HG03575 (cell line): ENCODE measurements around the gene PPFIA2.
"Not testable (repeated sequence)": the region's sequence is repeated elsewhere in the genome, so short reads cannot be mapped to it uniquely, and the experiment has no call there.

ENCODE experiments used
- ATAC-seq: cut with Tn5 transposase; IDR thresholded peaks from one replicate; pipeline ENCODE4 v1.9.1; 2021; ENCODE audit not compliant: unreplicated experiment, insufficient number of reproducible peaks, low FRiP score; ENCODE audit errors: extremely low read depth

Gene PPFIA2

DNA sequence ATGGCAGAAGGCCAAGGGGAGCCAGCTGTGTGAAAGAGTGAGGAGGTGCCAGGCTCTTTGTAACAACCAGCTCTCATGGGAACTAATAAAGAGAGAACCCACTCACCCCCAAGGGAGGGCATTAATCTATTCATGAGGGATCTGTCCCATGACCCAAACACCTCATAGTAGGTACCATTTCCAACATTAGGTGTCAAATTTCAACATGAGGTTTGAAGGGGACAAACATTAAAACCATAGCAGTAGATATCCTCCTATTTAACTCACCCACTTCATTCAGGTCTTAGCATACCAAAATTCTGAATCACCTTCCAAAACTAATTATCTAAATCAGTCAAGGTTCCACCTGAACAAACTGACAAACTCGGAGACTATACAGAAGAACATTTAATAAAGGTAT, 75.3 kb downstream of the PPFIA2 start:
- no peak for ATAC-seq

GRCh38 chr12:81679614-81680013, 79.5 kb downstream of the PPFIA2 start:
- ATAC-seq = no peak

- no peak for ATAC-seq
Measured at GRCh38 chr12:81670759-81671158, 88.4 kb downstream of the PPFIA2 start.

- ATAC-seq = peak; percentile 97
Measured at GRCh38 chr12:81668475-81668874, 90.7 kb downstream of the PPFIA2 start.

DNA sequence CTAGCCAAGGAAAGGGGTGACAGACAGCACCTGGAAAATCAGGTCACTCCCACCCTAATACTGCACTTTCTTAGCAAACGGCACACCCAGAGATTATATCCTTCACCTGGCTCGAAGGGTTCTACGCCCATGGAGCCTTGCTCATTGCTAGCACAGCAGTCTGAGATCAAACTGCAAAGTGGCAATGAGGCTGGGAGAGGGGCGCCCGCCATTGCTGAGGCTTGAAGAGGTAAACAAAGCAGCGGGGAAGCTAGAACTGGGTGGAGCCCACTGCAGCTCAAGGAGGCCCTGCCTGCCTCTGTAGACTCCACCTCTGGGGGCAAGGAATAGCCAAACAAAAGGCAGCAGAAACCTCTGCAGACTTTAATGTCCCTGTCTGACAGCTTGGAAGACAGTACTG, 99.8 kb downstream of the PPFIA2 start:
- ATAC-seq = not testable (repeated sequence)

DNA sequence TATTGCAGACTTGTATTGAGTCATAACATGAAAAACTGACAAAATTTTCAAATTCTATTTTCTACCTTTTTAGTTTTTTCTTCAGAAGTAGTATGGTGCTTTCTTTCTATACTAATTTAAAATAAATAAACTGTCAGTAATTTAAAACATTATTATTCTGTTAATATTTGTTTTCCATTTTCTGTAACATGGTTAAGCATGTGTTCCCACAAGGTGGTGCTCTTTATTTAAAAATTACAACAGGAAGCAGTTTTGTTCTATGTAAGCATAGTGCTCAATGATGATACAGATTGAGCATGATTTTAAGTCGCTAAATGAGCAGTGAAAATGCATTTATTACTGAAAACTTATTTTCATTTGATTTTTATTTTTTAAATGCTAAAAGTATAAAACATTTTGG, 114.6 kb downstream of the PPFIA2 start:
- ATAC-seq = peak; percentile 71

- ATAC-seq = no peak
Measured at GRCh38 chr12:81639196-81639595, 120.0 kb downstream of the PPFIA2 start.

GRCh38 chr12:81633127-81633526, 126.0 kb downstream of the PPFIA2 start:
- no peak for ATAC-seq

- ATAC-seq = no peak
Measured at GRCh38 chr12:81627336-81628189, 131.6 kb downstream of the PPFIA2 start.

GRCh38 chr12:81626406-81626805, 132.7 kb downstream of the PPFIA2 start:
- ATAC-seq = no peak

GRCh38 chr12:81617915-81618314, 141.2 kb downstream of the PPFIA2 start:
- no peak for ATAC-seq

- no peak for ATAC-seq
Measured at GRCh38 chr12:81615026-81615588, 144.0 kb downstream of the PPFIA2 start.

GRCh38 chr12:81610955-81611889, 147.9 kb downstream of the PPFIA2 start:
- ATAC-seq = peak; percentile 51

DNA sequence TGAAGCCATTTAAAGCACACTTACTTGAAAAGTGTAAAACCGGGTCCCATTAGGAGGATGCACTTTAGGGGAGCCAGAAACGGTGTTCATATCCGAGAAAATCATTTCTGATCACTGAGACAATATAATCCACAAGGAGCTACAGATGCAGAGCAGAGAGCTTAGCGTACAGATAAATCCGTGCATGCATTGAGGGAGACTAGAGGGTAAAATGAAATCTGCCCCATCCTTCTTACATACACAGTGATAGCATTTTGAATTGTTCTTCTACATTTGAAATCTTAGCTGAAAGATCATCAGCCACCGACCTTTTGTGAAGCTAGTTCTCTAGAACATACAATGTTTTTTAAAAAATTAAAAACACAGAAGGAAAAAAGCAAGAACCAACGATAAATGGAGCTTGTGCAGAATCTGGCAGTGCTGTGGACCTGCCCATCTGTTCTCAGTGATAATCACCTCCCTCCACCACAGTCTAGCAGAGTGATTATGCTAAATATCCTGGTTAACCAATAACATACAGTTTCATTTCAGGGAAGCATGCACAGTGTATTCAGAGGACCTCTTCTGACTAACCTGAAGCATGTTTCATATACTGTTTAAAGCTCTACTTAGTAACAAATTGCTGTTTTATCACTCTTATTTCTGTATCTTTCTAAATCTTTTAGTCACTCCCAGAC, 161.1 kb downstream of the PPFIA2 start:
- ATAC-seq = no peak

DNA sequence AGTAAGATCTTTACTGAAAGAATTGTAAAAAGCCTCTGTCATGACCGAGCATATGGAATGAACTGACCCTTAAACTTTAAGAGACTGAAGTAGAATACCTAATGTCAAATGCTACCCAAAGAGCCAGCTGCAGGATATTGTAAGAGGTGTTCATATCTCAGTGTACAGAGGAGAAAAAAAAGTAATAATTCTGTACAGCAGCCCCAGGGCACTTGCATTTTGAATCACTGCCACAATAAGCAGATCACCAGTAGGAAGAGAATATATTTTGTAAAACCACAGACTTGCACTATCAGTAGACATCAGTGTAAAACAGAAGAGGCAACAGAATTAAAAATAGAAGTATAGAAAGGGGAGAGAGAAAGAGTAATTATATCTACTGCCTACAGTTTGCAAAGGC, 162.6 kb downstream of the PPFIA2 start:
- no peak for ATAC-seq

DNA sequence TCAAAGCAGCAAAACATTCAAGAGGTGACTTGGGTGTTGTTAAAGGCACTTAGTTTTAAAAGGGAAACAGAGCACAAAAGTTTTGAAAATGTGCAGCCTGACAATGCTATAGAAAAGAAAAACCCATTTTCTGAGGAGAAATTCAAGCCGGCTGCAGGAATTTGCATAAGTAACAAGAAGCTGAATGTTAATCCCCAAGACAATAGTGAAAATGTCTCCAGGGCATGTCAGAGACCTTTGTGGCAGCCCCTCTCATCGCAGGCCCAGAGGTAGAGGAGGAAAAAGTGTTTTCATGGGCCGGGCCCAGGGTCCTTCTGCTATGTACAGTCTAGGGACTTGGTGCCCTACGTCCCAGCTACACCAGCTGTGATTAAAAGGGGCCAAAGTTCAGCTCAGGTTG, 167.9 kb downstream of the PPFIA2 start:
- ATAC-seq = no peak

- ATAC-seq = not testable (repeated sequence)
Measured at GRCh38 chr12:81590703-81591102, 168.4 kb downstream of the PPFIA2 start.

DNA sequence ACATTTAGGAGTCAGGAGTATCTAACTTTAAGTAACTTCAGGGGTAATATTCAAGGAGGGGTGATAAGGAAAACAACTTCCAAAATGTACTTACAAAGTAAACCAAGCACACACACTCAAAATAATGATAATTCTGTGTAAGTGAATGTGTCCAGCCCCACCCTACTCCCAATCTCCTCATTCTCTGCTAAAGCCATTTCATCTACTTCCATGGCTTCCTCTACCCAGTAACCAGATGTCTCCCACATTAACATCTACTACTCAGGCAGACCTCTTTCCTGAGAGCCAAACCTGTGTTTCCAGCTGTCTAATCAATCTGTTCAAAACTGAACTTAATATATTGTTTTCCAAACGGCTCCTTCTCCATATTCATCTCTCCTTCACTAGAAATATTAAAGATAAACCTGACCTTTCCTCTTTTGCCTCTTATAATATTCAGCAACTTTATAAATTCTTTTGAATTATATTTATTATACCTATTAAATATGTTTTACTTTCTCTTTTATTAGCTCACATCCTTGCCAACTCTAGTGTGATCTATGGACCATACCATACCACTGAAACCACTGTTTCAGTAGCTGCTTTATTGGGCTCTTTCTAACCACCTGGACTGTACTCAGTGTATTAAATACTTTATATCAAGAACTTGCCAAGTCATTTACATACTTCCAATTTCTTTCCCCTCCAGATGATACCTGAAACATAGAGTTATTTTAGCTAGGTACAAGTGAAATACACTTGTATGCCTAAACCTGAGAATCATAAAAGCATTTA, 170.7 kb downstream of the PPFIA2 start:
- no peak for ATAC-seq
